Left ventricle myocardium superior (tissue), 1 donor: ENCODE data around the gene ZCCHC17. TPM values are rescaled to one million over a fixed set of nuclear protein-coding genes. Genes with fewer than 3 reads are reported as not detected.

Experiments
- ATAC-seq: fragments of 200-7000 bp; cut with Tn5 transposase; one replicate; pipeline ENCODE4 v1.9.1; 2020; ENCODE audit warnings: mild to moderate bottlenecking, moderate library complexity
- DNase-seq: peaks from one replicate; pipeline ENCODE4 v3.0.0-alpha.2; 2020
- intact Hi-C: fragments of 100-400 bp; cut with micrococcal nuclease; formaldehyde crosslinking; loops from one replicate; pipeline ENCODE4 v1.11.0; 2022
- total RNA-seq: library from RNA; stranded (reverse); fragmentation: NEBNext Ultra II Directional; extraction: Animal tissue kit (Norgen Biotek cat#: 25700); gene quantifications from one replicate; pipeline ENCODE4 v1.2.1, GENCODE V29; 2021
- donor health status: DM: no; HTN: yes; CAD: no; lungs with severe emphysema.

Gene ZCCHC17
- total RNA-seq, 1 donor from 2014 or later, result 11.1 TPM

DNA sequence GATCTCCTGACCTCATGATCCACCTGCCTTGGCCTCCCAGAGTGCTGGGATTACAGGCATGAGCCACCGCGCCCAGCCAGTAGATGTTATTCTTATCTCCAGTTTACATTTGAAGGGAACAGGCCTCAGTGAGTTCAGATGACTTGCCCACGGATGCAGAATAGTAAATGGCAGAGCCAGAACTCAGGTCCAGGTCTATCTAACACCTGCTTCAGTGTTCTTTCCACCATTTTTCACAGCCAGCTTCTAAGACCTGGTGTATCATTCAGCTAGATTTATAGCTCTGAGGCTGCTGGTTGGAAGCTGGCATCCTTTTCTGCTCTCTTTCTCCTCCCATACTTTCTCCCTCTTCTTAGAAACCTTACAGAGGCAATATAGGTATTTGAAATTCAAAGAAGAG, 65.2 kb downstream of the ZCCHC17 start:
- intact Hi-C loops, result no loop called here
- ATAC-seq, result peak; percentile 17
- no peak for DNase-seq

- ATAC-seq, result no peak
- no peak for DNase-seq
- intact Hi-C loops, result no loop called here
These were observed 67.9 kb downstream of the ZCCHC17 start for GRCh38 chr1:31364561-31365250.

- ATAC-seq, result no peak
- no peak for DNase-seq
- intact Hi-C loops, result no loop called here
These were observed 70.0 kb downstream of the ZCCHC17 start for GRCh38 chr1:31366796-31367195.

DNA sequence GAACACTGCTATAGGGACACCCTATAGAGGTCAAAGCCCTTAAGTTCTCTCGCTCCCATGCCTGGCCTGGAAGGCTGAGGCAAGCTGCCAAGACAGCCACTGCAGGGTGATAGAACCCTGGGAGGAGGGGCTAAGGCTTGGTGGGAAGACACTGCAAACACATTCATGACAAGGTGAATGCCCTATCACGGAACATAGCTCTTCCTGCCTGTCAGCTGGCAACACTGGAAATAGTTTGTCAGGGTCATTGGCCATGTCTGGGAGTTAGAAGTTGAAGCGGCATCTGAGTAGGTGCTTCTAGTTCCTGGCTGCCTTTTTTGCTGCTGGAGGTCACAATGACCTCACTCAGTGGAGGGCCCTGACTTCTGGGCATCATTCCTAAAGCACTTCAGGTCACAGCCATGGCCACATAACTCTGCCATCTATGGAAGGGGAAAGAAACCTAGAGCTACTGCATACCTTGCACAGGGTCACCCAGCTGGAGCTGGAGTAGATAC, 71.8 kb downstream of the ZCCHC17 start:
- intact Hi-C loops, result no loop called here
- ATAC-seq (peak; percentile 57), DNase-seq (peak; percentile 72)

DNA sequence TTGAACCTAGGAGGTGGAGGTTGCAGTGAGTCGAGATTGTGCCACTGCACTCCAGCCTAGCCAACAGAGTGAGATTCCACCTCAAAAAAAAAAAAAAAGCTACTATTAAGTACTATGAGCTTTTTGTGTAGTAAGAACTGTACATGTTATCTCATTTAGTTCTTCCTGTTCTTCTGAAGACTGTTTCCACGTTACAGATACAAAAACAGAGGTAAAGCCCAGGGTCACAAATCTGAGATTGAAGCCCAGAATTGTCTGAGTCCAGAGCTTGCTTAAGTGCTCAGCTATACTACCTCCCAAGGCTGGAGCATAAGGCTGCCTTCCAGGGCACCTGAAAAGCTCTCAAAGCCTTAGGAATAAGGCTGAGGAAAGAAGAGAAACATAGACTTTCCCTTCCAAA, 73.2 kb downstream of the ZCCHC17 start:
- no peak for DNase-seq
- intact Hi-C loops, result no loop called here
- no peak for ATAC-seq

DNA sequence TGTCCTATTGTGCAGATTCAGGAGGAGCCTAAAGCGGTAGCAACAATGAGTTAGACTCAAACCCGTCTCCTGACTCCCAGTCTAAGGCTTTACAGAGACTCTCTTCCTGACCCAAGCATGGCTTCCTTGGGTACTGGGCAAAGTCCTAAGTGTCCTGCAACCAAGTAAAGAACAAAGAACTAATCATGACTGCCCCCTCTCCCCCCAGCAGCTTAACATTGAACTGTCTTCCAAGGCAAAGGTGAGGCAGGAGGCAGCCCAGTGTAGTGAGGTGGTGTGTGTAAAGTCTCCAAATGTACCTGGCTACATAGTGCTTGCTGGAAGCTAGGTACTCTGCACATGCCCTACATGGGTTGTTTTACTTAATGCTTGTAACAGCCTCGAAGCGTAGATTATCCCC, 73.7 kb downstream of the ZCCHC17 start:
- intact Hi-C loops, result no loop called here
- DNase-seq (no peak), ATAC-seq (no peak)

DNA sequence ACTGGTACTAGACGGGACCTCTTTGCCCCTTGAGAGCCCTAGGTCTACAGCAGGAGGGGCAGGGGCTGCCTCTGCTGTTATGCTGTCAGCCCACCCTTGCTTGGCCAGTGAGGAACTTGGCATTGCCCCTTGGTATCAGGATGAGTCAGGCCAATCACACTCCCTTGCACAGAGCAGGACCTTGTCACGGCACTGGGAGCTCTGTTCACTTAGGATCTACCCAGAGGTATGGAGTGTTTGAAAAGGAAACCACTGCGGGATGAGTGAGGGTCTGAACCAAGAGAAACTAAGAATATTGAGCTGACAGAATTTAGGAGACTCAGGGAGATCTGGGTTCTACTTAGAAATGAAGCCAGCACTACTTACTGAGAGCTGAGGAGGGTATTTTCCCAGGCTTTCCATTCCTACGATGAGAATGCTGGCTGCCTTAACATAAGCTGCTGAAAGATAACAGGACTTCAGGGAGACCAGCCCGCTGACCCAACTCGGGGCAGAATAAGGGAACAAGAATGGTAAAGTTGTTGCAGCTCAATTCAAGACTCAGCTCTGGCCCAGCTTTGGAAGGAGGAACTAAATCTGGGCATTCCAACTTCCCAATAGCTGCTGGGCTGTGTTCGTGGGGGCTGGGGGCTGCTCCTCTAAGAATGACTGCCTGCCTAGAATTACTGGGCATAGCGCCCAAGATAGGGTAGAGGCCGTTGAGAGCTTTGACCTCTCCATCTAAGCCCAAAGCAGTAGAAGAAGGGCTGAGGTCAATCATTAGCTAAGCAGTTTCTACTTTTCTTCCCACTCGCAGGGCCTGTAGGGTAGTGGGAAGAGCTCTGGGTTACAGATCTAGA, 74.5 kb downstream of the ZCCHC17 start:
- ATAC-seq (no peak), DNase-seq (no peak)
- intact Hi-C loops, result no loop called here

DNA sequence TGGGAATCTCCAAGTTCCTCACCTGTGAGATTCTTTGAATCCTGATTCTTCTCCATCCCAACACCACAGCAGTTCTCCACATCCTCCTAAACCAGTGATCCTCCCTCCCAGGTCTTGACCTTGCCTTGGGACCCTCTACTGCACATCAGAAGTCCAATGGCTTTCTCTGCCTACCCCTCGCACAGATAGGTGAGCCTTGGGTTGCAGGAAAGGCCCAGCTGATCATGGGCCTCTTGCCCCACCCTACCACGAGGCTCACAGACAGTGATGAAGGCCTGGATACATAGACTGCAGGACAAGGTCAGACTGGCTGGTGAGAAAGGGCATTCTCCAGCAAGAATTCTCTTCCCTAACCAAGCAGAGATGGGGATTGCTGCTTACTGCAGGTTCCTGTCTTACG, 75.2 kb downstream of the ZCCHC17 start:
- intact Hi-C loops, result no loop called here
- ATAC-seq (no peak), DNase-seq (no peak)

DNA sequence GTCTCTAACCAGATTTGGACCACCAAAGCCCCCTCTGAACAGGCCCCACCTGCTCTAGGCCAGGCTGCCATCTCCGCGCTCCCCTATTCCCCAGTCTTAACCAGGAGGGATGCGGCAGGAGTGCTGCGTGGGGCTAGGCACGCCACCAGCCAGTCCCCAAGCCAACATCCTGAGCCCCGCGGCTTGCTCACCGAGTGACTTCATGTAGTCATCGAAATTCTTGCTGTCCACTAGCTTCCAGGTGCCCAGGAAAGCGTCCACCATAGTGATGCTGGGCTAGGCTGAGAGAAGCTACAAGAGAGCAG, 75.9 kb downstream of the ZCCHC17 start:
- DNase-seq, result no peak
- intact Hi-C loops, result no loop called here
- no peak for ATAC-seq

- ATAC-seq, result peak; percentile 74
- DNase-seq, result peak; percentile 93
- intact Hi-C loops, result no loop called here
These were observed 76.4 kb downstream of the ZCCHC17 start, which contains the start of gene FABP3 for GRCh38 chr1:31373056-31373896. Gene FABP3 (minus strand): TSS chr1:31373076. CDS start chr1:31373014, 62 bp downstream.

DNA sequence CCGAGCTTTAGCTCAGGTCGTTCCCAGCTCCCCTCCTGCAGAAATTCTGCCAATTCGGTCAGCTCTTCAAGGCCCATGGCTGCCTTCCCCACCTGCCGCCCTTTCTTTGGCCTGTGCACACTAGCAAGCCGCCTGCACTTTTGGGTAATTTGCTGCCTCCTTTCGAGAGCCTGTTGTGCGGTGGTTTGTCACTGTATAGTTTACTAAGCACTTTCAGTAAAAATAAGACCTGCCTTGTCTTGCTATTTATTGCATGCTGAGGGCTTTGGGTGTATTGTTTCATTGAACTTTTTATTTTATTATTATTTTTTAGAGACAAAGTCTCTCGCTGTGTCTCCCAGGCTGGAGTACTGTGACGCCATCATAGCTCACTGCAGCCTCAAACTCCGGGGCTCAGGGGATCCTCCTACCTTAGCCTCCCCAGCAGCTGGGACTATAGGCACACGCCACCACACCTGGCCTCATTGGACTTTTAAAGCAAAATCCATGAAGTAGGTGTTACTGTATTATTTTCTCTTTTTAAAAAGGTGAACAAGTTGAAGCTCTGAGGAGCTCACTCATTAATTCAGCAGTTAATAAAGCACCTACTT, 77.2 kb downstream of the ZCCHC17 start:
- intact Hi-C loops, result no loop called here
- no peak for ATAC-seq
- DNase-seq, result no peak

DNA sequence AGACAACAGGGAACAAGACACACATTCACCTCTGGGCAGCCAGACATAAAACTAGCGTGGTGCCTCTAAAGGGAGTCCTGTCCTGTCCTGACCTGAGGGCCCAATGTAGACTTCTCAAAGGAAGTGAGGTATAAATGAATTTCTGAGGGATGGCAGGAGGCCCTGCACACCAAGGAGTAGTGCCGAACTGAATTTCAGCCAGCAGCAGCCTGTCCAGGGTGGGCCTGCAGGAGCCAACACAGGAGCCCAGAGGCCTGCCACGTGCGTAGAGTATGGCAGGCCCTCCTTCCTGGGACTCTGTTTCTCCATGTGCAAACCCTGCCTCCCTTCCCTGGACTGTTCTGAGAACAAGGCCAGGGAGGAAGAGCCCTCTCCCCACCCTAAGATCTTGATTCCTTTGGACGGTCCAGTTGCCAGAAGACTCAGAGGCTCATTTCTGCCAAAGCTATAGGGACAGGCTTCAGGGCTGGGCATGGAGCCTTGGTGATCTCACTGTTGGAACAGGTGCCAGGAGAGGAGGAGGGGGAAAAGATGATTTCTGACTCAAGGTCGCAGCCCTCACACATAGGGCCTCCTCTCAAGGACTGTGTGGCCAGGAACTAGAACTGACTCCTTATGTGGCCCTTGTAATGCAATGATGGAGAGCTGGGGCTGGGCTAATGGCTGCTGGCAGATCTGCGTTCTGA, 77.8 kb downstream of the ZCCHC17 start:
- DNase-seq, result peak; percentile 59
- intact Hi-C loops, result no loop called here
- peak; percentile 41 for ATAC-seq

- ATAC-seq (no peak), DNase-seq (no peak)
- intact Hi-C loops, result no loop called here
These were observed 79.7 kb downstream of the ZCCHC17 start for GRCh38 chr1:31376375-31377134.

- ATAC-seq (no peak), DNase-seq (no peak)
- intact Hi-C loops, result no loop called here
These were observed 80.6 kb downstream of the ZCCHC17 start for GRCh38 chr1:31377364-31377863.

DNA sequence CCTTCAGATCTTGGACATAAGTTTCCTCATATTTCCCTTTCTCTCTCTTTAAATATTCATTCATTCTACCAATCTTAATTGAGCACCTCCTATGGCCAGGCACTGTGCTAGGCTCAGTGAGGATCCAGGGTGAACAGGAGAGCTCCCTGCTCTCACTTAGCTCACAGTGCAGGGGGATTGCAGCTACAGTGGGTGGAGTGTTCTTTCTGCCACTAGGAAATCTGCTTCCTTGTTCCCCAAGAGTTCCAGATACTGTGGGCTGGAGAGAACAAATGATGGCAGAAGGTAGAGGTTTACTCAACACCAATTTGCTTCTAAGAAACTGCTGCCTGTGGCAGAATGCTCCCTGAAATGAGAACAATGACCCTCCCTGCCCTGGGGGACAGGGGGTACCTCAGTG, 81.2 kb downstream of the ZCCHC17 start:
- ATAC-seq, result no peak
- no peak for DNase-seq
- intact Hi-C loops, result no loop called here

DNA sequence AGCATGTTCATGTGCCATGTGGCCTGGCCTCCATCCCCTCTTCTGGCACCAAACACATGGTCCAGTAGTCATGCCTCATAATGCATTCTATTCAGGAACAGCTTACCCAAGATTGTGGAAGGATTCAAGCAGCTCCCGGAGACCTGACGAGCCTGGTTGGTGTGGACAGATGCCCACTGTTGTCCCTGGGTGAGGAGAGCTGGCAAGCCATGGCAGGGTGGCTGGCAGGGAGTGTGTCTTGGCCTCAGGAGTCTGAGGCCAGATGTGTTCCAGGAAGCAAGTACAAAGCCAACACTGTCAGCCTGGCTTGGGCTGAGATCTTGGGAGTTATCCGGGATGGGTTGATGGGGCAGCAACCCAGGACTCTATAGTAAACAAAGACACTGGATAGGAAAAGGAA, 83.3 kb downstream of the ZCCHC17 start:
- intact Hi-C loops, result no loop called here
- DNase-seq (no peak), ATAC-seq (no peak)

GRCh38 chr1:31381394-31382294, 84.8 kb downstream of the ZCCHC17 start:
- ATAC-seq, result peak; percentile 88

More at GRCh38 chr1:31381394-31382294, 84.8 kb downstream of the ZCCHC17 start:
- DNase-seq, result peak; percentile 79
- intact Hi-C loops, result no loop called here
